Testis (tissue), 3 donors: ENCODE data around the gene RFX2. TPM values are rescaled to one million over a fixed set of nuclear protein-coding genes. Genes with fewer than 3 reads are reported as not detected.

Experiments
- DNase-seq: peaks from one replicate; pipeline ENCODE4 v3.0.0-alpha.2; 2019
- H3K27ac ChIP-seq, 2 donors: fragments of 200-600 bp; sonication (generic); one replicate each; pipeline ENCODE4 v1.5.1; 2019
- H3K27me3 ChIP-seq: fragments of 200-600 bp; sonication (generic); one replicate; pipeline ENCODE4 v1.5.1; 2019
- H3K36me3 ChIP-seq: fragments of 200-600 bp; sonication (generic); one replicate; pipeline ENCODE4 v1.5.1; 2017; ENCODE audit warnings: low read depth; ENCODE audit errors: missing control alignments
- H3K4me1 ChIP-seq: fragments of 200-600 bp; sonication (generic); one replicate; pipeline ENCODE4 v1.5.1; 2019
- H3K4me3 ChIP-seq, 2 donors: fragments of 200-600 bp; sonication (generic); one replicate each; pipeline ENCODE4 v1.5.1; 2017 to 2019
- H3K9me3 ChIP-seq: fragments of 200-600 bp; sonication (generic); one replicate; pipeline ENCODE4 v1.5.1; 2017
- CTCF ChIP-seq, 3 experiments: fragments of 450-650 bp in 2 of 3; fragments of 200-600 bp in 1 of 3; sonication (generic) in 1 of 3; IDR thresholded peaks; one replicate each; pipeline ENCODE4 v1.5.1; 2016 to 2019; ENCODE audit warnings: antibody characterized with exemption in 3 of 3, mild to moderate bottlenecking in 2 of 3, moderate library complexity in 1 of 3
- POLR2A ChIP-seq: fragments of 450-650 bp; IDR thresholded peaks from one replicate; pipeline ENCODE4 v1.6.1; 2017; ENCODE audit warnings: antibody characterized with exemption, mild to moderate bottlenecking, moderate library complexity
- WGBS, 2 donors: methylation state at CpG; one replicate each; pipeline ENCODE4 v1.1.5; 2018; 5-methylcytosine and 5-hydroxymethylcytosine counted together
- intact Hi-C: fragments of 100-400 bp; cut with DNase I; formaldehyde crosslinking; loops from one replicate; pipeline ENCODE4 v1.15.1; 2023; ENCODE audit warnings: low total_unique reads
- polyA plus RNA-seq: library from polyadenylated mRNA; stranded (reverse); fragments of 350-450 nt; fragmentation: Illumina TruSeq; extraction: RNeasy Lipid Tissue Mini Kit (QIAGEN cat#74804); gene quantifications from one replicate; pipeline ENCODE4 v1.2.3, GENCODE V29; 2014; ENCODE audit warnings: low read depth, low replicate concordance; ENCODE audit not compliant: insufficient read depth
- total RNA-seq, 2 donors: library from RNA; depleted of rRNA; stranded (reverse); fragments of >200 nt; gene quantifications; one replicate each; pipeline ENCODE4 v1.2.3, GENCODE V29; 2016

RFX2 gene
- total and polyA plus RNA-seq, 3 donors from 2014 or later, result 92.9 to 197 (median 127) TPM

- H3K27me3 ChIP-seq, result no peaks in the 10 kb centered on the region
- no peak for DNase-seq
- TF ChIP-seq POLR2A (no peak), CTCF (IDR thresholded peaks at IDR 0.05) (no peak)
- intact Hi-C loops, result no loop called here
- H3K9me3 ChIP-seq, result no peaks in the 10 kb centered on the region
- 78 to 82% methylated on average over 1 to 2 of the region's 2 CpGs for WGBS, 2 donors
- H3K4me3 ChIP-seq, result no peak overlapping the region
- no peaks in the 10 kb centered on the region for H3K36me3 ChIP-seq
- no peak overlapping the region for H3K27ac ChIP-seq
- no peaks in the 10 kb centered on the region for H3K4me1 ChIP-seq
Measured at GRCh38 chr19:6138511-6138910, 28.2 kb upstream of the RFX2 start.

GRCh38 chr19:6138066-6138465, 27.8 kb upstream of the RFX2 start:
- DNase-seq, result no peak
- Histone ChIP-seq H3K27ac (no peak overlapping the region), H3K9me3 (no peaks in the 10 kb centered on the region), H3K4me3 (no peak overlapping the region), H3K27me3 (no peaks in the 10 kb centered on the region), H3K36me3 (no peaks in the 10 kb centered on the region), H3K4me1 (no peaks in the 10 kb centered on the region)
- WGBS, 2 donors, result 71 to 73% methylated on average over 7 of the region's 7 CpGs
- TF ChIP-seq POLR2A (no peak), CTCF (IDR thresholded peaks at IDR 0.05) (no peak)
- intact Hi-C loops, result no loop called here

- WGBS, 2 donors, result 90% methylated on average over 5 of the region's 5 CpGs
- Histone ChIP-seq H3K27ac (no peak overlapping the region), H3K9me3 (no peaks in the 10 kb centered on the region), H3K36me3 (no peaks in the 10 kb centered on the region), H3K4me3 (no peak overlapping the region), H3K27me3 (no peaks in the 10 kb centered on the region), H3K4me1 (no peaks in the 10 kb centered on the region)
- TF ChIP-seq CTCF (IDR thresholded peaks at IDR 0.05), result no peak
- no peak for TF ChIP-seq POLR2A
- DNase-seq, result no peak
- intact Hi-C loops, result no loop called here
Measured at GRCh38 chr19:6133231-6133630, 22.9 kb upstream of the RFX2 start.

GRCh38 chr19:6132482-6132881, 22.2 kb upstream of the RFX2 start:
- intact Hi-C loops, result no loop called here
- no peak for DNase-seq
- no peak overlapping the region for H3K4me3 ChIP-seq
- H3K4me1 ChIP-seq, result no peaks in the 10 kb centered on the region
- WGBS, 2 donors, result 81 to 90% methylated on average over 4 of the region's 4 CpGs
- no peak for TF ChIP-seq CTCF (IDR thresholded peaks at IDR 0.05)
- no peak for TF ChIP-seq POLR2A
- no peaks in the 10 kb centered on the region for H3K36me3 ChIP-seq
- no peaks in the 10 kb centered on the region for H3K27me3 ChIP-seq
- H3K27ac ChIP-seq, result no peak overlapping the region
- H3K9me3 ChIP-seq, result no peaks in the 10 kb centered on the region

- H3K4me1 ChIP-seq, result no peaks in the 10 kb centered on the region
- H3K36me3 ChIP-seq, result no peaks in the 10 kb centered on the region
- no peak for DNase-seq
- H3K9me3 ChIP-seq, result no peaks in the 10 kb centered on the region
- H3K27ac ChIP-seq, result no peak overlapping the region
- H3K4me3 ChIP-seq, result no peak overlapping the region
- H3K27me3 ChIP-seq, result no peaks in the 10 kb centered on the region
- intact Hi-C loops, result loop anchor here (5.0 kb wide), 1 partner anchor 81 kb away; no protein-coding TSS in a partner anchor
- TF ChIP-seq CTCF (IDR thresholded peaks at IDR 0.05), result no peak
- TF ChIP-seq POLR2A, result no peak
- 89 to 91% methylated on average over 6 of the region's 6 CpGs for WGBS, 2 donors
Measured at GRCh38 chr19:6127716-6128335, 17.5 kb upstream of the RFX2 start.
